NCI-H446 (cell line): ENCODE results near the gene RASAL3.

Experiments
- DNase-seq, 2 experiments: peaks; one replicate each; lab custom pipeline; 2025; lab: John Stamatoyannopoulos, UW

The RASAL3 gene

DNA sequence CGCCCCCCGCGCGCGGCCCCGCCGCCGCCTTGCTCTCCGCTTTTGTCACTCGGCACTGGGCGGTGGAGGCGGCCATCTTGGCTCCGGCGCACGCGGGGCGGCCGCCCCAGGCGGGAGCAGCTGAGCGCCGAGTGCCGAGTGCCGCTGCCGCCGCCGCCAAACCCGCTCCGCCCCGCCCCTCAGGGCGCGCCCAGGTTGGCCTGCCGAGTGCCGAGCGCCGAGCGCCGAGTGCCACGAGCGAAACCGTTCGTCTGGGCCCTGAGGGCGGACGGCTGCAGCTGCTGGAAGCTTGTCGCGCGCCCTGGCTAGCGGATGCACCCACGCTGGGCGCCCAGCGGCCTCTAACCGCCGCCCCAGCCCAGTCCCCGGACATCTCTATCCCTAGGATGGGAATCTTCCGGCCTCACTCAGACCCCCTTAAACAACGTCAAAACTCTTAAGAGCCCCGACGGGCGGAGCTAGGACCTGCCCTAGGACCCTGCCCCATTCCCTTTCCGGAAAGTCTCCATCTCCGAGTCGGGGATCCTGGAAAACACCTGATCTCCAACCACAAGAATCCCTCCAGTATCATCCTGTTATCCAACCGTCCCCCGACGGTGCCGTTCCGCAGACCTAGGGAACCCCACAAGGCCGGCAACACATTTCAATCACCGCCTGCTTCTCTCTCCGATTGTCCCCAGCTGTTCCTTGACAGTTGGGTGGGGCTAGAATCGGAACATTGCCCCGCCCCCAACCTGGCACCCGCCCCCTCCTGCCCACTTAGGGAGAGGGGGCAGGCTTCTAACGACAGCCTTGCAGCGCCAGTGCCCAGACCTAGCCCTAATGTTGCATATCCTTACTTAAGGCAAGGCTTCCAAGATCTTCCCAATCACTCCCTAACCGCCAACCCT is 31.5 kb downstream of the RASAL3 start:
- peak; percentile 73 to 95 for DNase-seq

DNA sequence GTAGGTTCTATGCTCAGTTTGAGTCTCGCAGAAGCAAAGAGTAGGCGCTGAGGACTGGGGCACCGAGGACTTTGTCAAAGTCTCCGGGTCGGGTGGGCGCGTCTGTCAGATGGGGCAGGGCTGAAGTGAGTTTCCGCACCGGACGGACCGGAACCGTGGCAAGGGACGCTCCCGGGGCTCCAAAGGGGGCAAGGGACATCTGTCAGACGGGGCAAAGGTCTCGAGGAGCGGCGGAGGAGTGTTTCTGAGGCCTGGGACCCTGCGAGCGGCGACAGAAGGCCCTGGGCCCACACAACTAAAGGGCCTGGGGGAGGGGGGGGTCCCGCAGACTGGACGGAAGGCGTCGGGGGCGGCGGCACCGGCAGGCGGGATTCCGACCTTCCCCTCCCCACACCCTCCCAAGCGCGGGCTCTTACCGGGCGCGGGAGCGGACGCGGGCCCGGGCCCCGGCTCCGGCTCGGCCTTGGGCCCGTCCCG is 32.3 kb downstream of the RASAL3 start:
- no peak for DNase-seq

DNA sequence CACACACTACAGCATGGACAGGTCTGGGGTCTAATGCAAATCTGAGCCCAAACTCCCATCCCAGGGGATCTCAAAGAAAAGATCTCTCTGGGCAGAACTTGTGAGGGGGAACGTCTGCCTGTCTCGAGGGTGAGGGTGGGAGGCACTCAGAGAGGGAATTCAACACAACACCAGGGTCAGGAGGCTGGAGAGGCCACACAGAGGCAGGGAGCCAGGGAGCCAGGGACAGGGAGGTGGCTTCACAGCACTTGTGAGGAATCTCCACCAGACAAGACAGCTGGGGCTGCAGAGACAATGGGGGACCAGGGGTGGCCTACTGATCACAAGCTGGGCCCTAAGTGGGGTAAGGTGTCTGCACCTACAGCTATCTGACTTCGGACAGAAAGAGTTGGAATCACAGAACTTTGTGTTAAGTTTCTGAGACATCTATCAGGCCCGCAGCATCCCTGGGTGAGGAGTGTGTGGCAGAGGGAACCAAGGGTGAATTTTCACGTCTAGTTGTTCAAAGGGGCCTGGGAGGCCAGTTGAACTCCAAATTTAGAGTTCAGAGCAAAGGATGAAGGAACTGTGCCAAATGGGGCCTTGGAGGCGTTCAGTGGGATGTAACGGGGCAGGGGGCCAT is 32.8 kb downstream of the RASAL3 start:
- DNase-seq, result peak in 1 of 2 experiments; percentile 13

GRCh38 chr19:15430526-15431120 is 33.7 kb downstream of the RASAL3 start:
- DNase-seq, result no peak

GRCh38 chr19:15429825-15430467 is 34.4 kb downstream of the RASAL3 start:
- no peak for DNase-seq

DNA sequence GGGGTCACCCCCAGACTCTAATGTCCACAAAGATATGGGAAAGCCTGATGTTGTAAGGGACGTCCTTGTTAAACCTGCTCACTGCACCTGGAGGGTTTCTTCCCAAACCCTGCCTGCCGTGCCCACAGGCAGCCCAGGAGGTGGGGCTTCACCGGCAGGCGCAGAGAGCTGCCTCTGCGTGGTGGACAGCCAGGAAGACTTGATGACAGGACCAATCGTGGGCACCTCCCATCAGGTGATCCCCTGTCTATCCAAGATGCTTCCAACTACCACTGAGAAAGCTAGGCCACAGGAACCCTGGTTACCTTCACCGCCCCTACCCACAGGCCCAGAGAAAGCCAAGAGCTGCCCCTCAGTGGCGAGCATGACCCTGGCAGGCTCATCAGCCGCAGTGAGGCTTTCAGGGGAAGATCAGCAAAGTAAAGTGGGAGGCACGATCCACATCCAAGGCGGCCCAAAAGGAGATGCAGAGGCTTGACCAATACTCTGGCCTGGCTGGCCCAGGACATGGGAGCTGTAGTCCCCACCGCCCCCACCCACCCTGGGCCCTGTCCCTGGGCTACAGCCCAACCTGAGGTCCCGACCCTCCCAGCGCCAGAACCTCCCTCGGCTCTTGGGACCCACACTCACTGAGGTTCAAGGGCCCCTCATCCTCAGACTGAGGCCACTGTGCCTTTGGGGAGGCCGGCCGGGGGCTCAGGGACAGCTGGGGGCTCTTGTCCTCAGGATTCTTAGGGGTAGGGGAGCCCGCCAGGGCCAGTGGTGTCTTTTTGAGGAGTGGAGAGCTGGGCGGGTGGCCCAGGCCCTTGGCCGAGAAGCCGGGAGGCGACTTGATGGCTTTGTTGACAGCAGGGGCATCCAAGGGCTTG is 35.2 kb downstream of the RASAL3 start:
- no peak for DNase-seq

GRCh38 chr19:15427991-15428471 is 36.3 kb downstream of the RASAL3 start:
- no peak for DNase-seq

GRCh38 chr19:15427350-15427700 is 37.0 kb downstream of the RASAL3 start:
- no peak for DNase-seq

DNA sequence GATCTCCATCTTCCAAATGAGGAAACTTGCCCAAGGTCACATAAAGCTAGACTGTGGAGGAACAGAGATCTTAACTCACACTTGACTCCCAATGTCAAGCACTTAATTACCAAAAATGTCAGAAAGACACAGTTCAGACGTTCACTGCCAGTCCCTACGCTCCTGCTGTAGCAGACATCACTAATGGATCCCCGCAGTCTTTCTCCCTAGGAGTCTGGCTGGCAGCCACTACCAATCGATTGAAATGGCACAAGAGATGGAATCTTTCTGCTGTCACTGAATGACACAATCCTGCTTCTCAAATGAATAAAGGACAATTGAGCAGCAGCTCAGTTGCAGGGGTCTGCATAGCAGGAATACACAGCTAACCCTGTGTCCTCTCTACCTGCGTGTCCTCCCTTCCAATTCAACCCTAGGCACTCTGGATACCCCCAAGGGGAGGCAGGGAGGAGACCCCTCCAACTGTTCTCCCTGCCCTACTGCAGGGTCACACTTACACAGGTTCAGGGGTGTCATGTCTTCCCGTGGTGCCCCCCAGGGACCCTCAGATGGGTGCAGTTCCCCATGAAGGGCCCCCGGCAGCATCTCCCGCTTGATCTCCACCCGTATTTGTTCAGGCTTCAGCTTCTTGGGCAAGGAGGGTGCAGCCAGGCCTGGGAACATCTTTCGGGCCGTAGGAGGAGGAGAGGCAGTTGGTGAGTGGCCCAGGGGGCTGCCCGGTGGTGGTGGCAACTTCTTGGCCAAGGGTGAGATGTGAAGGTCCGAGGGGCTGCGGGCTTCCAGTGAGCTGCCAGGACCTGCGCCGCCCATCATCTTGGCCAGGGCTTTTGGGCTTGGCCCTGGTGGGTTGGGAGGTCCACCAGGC is 37.6 kb downstream of the RASAL3 start:
- peak in 1 of 2 experiments; percentile 22 for DNase-seq

DNA sequence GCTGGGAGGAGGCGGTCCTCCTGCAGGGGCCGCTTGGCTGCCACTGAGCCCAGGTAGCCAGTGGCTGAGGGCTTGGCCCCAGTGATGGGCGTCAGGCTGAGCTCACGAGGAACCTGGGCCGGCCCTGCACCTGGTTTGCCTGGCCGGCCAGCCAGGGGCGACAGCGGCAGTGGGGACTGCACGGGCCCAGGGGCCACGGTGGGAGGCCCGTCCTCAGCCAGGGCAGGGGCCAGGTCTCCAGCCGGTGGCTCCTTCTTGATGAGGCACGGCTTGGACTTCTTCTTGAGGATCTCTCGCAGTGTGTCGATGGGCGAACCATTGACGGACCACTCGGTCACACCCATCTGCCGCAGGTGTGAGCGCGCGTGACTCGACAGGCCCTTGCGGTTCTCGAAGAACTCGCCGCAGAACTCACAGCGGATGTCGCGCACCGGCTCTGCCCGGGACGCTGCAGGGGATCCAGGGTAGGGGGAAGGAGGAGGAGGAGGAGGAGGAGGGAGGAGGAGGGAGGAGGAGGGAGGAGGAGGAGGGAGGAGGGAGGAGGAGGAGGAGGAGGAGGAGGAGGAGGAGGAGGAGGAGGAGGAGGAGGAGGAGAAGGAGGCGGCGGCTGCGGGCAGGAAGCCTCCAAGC is 38.9 kb downstream of the RASAL3 start:
- DNase-seq, result no peak

DNA sequence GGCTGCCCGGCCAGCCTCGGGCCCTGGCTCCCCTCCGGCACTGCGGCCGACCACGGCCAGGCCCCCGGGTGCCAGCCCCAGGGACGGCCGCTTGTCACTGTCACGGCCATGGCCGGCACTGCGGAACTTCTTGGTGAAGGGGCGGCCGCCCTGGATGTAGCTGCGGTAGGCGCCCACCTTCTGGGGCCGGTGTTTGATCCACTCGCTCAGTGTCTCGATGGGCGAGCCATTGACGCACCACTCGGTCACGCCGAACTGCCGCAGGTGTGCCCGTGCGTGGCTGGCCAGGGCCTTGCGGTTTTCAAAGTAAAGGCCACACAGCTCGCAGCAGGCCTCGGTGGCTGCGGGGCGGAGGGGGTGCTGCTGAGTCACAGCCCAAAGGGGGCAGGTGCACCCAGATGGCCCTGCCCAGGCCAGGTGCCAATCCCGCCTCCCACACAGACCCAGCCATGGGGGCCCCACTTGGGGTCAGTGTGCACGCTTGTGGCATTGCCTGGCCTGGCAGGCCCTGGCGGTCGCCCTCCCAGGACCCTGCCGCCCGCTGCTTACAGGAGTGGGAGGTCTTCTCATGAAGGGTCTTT is 39.6 kb downstream of the RASAL3 start:
- DNase-seq, result no peak

- DNase-seq, result no peak
Measured at GRCh38 chr19:15424121-15424520, 40.2 kb downstream of the RASAL3 start.

DNA sequence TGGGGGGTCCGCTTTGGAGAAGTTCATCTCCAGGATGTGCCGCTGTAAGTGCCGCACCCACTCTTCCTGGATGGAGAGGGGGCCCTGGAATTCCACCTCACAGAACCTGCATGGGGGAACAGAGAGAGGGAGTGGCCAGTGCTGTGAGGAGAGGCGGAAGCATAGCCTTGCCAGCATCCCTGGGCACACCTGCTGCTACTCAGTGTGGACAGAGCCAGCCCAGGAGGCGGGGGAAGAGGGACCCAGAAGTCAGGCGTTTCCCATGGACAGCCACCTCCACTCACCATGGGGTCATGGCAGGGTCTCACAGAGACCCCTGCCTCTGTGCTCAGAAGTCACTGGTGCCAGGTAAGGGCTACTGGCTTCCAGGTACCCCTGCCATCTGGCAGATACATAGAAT is 41.2 kb downstream of the RASAL3 start:
- no peak for DNase-seq

DNA sequence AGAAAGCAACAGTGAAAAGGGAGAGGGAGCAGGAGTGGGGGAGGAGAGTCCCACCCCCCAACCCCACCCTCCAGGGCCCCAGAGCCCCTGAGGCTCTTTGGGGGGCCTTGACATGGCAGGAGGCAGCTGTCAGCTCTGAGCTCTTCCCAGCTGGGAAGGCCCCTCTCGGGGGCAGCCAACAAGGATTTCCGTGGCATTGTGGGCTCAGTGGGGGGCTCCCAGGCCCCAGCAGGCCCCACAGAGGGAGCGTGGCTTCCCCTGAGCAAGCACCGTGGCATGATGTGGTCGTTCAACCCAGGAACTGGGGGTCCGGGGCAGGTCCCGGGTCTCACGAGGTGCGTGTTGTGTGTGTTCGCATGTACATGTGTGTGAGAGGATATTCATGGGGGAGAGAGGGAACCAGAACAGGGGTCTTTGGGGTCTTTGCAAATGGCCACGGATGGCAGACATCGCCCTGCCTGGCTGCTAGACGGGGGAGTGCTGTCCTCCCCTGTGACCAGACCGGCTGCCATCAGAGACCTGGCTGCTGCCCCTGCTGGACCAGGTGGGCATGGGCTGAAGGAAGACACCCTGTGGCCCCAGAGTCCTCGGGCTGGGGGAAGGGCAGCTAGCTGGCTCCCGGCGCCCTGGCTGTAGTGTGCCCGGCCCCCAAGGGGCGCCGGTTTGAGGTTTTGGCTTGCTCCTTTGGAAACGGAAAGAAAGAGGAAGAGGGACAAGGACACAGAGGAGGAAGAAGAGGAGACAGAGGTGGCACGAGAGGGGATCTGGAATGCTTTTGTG is 41.9 kb downstream of the RASAL3 start:
- no peak for DNase-seq

GRCh38 chr19:15421721-15422260 is 42.6 kb downstream of the RASAL3 start:
- DNase-seq, result peak; percentile 88 to 97

- DNase-seq, result no peak
Measured at GRCh38 chr19:15421136-15421695, 43.1 kb downstream of the RASAL3 start.

DNA sequence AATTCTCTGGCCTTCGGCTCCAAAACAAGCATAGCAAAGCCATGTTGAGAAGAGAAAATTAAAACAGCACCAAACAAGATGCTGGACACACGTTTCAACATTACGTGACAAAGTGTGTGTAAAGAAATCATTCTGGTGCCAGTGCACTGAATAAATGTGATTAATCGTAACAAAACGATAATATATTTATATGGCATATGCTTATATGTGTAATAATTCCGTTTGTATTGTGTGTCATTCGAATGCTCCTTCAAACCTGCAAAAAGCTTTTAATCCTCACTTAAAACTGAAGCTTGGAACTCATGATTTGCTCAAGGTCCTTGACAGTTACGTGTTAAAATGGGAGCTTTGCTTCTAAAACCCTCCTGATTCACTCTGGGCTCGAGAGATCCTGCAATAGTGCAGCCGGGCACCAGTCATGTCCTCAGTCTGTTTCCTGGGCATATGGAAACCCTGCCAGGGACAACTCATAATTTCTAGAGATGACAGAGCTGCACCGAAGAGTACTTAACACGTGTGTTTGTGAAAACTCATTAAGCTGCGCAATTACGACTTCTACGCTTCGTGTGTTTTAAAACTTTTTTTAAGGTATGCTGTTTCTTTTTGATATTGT is 44.8 kb downstream of the RASAL3 start:
- peak in 1 of 2 experiments; percentile 18 for DNase-seq
